Measurements from ENCODE around the gene VIPAS39.
"Not testable (repeated sequence)": the region's sequence is repeated elsewhere in the genome, so short reads cannot be mapped to it uniquely, and the experiment has no call there.

The VIPAS39 gene

DNA sequence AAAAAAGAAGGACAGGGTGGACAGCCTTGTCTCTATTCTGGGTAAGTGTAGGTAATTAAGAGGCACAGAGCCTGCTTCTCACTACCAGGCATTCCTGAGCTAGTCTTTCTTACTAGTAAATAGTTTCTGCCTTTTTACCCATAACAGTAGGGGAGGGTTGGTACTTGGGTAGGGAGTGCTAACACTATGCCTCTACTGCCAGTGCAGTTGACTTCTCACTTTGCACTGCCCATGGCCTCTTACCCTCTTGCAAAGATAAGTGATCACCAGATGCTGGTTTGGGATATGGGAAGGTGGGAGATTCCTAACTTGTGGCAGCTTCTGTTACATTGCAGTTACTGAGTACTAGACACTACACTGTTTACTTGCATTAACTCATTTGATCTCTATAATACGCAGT lies 12.1 kb upstream of the VIPAS39 start:
- DNase-seq: no peak

DNA sequence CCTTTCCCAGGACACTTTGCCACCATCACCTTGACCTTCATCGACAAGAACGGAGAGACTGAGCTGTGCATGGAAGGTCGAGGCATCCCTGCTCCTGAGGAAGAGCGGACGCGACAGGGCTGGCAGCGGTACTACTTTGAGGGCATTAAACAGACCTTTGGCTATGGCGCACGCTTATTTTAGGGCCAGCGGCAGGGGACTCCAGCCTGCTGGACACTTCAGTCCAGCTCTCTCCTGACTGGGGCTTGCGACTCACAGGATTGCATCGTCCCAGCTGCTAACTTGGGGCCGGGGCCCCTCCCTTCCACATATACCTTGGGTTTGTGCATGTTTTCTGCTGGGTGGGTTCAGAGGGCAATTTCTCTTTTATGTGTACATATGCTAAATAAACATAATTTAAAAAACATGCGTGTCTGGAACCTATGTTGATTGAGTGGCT lies 11.7 kb upstream of the VIPAS39 start:
- DNase-seq: no peak

DNA sequence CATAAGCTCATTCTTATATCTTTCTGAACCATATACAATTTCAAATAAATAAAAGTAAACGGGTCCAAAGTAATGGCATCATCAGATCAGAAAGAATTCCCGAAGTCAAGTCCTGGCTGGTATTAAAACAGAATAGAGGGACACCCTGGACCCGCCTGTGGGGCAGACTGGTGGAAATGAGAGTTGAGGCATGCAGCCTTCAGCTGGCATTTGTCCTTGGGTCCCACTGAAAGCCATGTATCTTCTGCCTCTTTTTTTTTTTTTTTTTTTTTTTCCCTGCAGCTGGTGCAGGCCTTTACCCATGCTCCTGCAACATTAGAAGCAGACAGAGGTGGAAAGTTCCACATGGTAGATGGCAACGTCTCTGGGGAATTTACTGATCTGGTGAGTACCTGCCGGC lies 10.4 kb upstream of the VIPAS39 start:
- DNase-seq: no peak

DNA sequence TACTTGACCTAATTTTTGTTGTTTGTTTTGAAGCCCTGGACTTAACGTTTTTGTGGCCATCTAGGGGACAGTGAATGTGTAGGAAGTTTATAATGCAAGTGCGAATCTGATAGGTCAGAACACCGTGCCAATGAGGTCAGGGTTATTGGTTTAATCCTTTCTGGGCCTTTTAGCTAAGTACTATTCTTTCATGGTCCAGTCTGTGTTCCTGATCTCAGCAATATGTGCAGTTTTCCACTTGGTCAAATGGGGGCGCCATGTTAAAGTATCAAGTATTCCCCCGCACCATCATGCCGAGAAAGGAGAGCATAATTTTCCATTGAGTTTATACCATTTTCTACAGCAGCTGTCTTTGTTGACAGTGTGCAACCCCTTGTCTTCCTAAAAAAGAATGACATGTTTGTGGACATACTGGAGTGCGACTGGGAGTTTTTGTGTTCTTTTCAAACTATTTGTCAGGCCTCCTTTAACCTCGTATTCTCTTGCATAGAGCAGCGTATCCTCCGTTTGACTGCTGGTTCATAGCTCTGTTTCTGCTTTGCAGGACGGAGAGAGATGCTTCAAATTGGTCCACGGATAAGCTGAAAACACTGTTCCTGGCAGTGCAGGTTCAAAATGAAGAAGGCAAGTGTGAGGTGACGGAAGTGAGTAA lies 1.8 kb upstream of the VIPAS39 start:
- DNase-seq: peak; percentile 22

DNA sequence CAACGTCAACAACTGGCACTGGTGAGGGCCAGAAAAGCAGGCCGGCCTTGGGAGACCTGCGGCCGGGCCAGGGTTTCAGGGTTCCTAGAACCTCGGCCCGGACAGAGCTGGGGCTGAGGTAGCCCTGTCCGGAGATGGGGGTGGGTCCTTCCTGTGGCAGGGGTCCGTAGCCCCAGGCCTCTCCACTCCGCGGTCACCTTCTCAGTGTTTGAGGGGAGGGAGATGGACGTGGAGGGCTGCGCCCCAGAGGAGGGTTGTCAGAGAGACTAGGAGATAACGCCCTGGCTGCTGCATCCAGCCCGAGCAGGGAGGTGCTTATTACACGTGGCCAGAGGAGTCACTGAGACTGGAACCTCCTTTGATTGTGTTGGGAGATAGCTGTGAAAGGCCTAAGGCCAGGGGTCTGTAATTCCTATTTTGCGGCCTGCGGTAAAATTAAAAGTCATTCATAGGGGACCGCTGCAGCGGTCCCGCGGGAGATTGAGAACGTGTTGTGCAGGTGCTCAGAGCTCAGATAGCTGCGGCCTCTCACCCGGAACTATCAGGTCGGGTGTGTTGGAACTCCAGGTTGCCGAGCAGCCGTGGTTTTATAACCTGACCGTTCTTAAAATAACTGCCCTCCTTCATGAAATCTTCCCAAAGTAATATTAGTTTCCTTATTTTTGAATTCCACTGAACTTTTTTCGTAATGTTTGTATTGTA lies 999 bp upstream of the VIPAS39 start:
- peak; percentile 4 for DNase-seq

DNA sequence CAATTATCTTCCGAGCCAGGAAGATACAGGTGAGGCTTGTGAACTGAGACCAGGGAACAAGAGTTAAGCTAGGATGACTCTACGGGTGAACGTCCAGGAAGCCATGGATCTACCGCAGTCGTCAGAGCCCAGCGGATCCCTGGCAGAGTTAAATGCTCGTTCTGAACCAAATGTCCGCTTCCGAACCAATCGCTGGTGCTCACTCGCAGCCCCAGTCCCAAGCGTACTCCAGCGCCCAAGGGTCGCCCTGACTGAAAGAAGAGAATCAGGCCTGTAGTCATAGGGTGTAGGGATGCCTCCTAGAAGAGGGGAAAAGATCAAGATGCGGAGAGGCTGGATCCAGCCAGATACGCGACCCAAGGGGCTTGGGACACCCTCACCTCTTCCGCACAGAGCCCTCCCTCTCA lies 283 bp downstream of the VIPAS39 start:
- DNase-seq: no peak

DNA sequence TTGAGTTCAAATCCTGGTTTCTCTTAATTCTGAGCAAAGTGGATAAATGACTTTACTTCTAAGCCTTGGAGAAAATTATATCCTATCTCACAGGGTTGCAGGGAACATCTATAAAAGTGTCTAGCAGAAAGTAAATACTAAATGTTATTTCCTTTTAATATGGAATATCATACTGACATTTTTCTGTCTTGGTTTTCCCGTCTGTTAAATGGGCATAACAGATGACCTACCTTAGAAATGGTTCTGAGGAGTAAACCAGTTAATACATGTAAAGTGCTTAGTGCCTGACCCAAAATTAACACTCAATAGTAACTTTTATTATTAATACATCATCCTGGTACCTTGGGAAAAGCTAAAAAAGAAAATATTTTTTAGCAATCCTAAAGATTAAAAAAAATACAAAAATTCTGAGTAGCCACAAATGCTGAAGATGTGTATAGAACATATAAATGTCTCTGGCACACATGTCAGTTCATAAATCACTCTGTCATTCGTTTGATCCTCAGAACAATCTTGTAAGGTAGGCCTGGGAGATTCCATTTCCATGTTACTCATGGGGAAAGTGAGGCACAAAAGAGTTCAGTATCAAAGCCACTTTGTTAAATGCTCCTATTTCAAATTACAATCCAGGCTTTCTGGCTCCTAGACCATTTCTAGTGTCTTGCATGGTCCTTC lies 1.3 kb downstream of the VIPAS39 start:
- DNase-seq: no peak

DNA sequence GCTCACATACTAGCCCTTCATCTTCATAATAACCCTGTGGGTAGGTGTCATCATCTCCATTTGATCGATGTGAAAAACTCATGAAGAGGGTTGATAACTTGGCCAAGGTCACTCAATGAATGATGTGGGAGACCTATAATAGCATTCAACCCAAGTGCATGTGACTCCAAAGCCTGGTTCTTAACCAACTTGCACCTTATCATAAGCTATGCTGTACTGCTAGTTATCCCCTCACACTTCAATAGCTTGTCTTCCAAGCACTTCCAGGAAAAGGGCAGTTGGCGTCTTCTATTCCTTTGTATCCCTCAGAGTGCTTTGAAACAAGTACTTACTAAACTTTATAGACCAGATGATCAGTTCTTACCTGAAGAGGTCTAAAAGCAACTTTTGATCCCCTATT lies 15.2 kb downstream of the VIPAS39 start:
- DNase-seq: no peak

DNA sequence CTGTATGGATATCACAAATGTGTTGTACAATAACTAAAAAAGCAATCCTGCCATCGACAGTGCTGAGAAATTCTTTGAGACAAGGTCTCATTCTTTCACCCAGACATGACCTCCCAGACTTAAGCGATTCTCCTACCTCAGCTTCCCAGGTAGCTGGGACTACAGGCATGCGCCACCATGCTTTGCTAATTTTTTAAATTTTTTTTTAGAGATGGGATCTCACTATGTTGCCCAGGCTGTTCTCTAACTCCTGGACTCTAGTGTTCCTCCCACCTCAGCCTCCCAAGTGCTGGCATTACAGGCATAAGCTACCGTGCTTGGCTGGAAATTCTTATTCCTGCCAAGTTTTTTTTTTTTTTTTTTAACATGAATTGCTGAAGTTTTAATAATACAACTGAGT lies 17.5 kb downstream of the VIPAS39 start:
- no peak for DNase-seq

DNA sequence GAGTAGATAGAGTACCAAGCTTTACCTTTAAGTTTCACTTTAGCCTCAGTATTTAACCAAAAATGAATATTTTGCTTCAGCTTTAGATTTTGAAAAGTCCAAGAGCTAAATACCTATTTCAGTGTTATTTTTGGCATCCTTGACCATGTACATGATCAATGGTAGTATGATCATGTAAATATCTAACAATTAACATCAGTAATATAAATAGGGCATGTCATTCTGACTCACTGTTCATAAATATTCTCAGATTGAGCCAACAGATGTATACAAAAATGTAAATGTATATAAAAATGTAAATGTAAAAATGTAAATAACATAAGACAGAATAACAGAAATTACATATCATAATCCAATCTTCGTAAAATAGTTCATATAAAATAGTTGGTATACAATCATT lies 18.8 kb downstream of the VIPAS39 start:
- no peak for DNase-seq

DNA sequence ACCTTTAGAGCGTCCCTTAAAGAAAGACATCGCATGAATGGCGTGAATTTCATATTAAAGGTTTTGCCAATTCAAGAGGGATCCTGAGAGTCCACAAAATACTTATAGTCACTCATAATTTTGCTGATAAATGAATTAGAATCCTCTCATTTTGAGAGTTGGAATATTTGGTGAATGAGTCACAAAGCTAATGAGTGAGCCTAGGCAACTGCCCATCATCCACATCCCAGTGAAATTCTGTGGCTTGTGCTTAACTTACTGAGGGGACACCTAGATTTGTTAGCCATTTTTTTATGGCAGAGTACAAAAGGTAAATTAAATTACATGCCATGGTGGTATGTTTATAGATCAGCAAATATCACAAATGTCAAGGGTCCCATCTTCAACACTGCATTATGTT lies 21.4 kb downstream of the VIPAS39 start:
- no peak for DNase-seq

DNA sequence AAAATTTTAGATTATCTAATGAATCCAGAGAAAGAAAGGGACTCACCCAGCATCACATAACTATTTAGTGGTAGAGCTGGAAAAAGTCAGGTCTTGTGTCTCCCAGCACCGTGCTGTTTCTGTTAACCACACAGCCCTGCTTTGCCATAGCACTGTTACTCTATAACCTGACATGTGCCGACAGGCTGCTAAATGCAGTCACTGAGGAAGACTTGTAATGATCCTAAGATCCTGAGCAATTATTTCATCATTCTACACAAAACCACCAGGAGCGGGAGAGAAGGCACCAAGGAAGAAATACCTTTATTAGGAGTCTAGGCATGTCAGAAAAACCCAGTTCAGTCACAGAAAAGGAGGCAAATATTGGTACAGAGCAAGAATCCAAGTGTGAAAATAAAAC lies 31.0 kb downstream of the VIPAS39 start:
- no peak for DNase-seq

DNA sequence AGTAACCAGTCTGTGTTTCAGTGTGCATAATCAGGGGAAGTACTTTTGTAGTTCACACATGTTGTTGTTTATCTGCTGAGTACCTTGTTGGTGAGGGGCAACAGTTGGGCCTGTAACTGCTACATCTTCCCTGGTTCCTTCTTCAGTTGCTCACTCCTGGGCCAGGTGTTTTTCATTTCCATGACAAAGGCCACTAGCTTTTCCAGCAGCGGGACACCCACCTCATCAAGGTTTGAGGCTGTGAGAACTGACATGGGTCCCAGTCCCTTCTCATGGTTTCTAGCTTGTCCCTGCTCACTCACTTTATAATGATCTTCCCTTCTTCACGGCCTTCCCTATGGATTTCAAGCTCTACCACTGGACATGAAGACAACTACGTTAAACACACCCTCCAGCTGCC lies 32.5 kb downstream of the VIPAS39 start:
- DNase-seq: no peak

DNA sequence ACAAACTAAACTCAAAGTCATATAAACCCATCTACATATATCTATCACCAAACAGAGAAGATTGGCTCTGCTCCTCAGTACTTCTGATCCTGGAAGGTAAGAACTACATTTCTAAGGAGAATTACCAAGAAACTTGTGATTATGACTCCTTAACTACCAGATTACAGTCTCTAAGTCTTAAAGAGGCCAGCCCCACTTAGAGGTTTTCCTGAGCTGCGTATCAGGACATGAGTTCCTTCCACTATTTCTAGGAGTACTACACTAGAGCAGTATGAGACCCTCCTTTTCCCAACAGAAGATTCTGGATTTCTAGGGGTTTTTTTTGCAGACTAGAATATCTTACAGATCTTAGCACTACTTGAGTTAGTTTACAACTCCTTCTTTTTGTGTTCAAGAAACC lies 34.0 kb downstream of the VIPAS39 start, which contains the start of gene NOXRED1:
TSS of gene NOXRED1 (minus strand) at position 101 of the 400 bp plus-strand sequence. CDS start 634 bp downstream, outside the sequence.
- DNase-seq: no peak

DNA sequence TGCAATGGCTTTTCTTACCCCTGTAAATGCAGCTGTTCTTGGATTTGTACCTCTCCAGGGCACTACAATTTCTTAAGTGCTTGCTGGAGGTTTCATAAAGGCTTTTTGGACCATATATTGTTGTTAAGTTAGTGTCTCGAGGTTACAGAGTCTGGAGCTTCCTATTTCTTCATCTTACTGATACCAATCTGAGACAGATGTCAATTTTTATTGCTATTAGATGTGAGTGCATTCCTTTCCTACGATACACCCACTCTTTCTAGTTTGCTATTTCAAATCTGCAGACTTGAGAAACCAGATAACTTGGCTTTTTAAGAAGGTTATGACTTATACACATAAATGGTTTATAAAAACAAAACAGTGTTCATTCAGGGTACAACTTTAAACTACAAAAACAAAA lies 36.2 kb downstream of the VIPAS39 start:
- DNase-seq: no peak

DNA sequence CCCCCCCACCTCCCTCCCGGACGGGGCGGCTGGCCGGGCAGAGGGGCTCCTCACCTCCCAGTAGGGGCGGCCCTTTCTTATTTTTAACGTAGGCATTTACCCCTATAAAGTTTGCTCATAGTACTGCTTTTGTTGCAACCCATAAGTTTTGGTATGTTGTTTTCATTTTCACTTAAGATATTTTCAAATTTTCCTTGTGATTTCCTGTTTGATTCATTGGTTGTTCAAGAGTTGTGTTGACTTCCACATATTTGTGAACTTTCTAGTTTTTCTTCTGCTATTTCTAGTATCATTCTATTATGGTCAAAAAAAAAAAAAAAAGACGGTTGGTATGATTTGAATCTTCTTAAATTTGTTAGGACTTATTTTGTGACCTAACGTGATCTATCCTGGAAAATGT lies 40.6 kb downstream of the VIPAS39 start:
- no peak for DNase-seq

DNA sequence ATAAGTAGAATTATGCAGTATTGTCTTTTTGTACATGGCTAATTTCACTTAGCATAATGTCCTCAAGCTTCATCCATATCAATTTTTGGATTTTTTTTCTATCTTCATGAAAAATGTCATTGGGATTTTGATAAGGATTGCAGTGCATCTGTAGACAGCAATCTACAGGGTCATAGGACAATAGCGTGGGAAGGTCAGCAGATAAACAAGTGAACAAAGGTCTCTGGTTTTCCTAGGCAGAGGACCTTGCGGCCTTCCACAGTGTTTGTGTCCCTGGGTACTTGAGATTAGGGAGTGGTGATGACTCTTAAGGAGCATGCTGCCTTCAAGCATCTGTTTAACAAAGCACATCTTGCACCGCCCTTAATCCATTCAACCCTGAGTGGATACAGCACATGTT lies 41.3 kb downstream of the VIPAS39 start:
- DNase-seq: not testable (repeated sequence)

DNA sequence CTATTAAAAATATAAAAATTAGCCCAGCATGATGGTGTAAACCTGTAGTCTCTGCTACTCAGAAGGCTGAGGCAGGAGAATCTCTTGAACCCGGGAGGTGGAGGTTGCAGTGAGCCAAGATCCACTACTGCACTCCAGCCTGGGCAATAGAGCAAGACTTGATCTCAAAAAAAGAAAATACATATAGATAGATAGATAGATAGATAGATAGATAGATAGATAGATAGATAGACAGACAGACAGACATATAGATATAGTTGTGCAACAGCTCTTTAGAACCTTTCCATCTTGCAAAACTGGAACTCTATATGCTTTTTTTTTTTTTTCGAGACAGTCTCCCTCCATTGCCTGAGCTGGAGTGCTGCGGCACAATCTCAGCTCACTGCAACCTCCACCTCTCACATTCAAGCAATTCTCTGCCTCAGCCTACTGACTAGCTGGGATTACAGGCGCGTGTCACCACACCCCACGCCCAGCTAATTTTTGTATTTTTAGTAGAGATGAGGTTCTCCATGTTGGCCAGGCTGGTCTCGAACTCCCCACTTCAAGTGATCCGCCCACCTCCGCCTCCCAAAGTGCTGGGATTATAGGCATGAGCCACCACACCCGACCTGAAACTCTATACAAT lies 41.9 kb downstream of the VIPAS39 start:
- DNase-seq: not testable (repeated sequence)

DNA sequence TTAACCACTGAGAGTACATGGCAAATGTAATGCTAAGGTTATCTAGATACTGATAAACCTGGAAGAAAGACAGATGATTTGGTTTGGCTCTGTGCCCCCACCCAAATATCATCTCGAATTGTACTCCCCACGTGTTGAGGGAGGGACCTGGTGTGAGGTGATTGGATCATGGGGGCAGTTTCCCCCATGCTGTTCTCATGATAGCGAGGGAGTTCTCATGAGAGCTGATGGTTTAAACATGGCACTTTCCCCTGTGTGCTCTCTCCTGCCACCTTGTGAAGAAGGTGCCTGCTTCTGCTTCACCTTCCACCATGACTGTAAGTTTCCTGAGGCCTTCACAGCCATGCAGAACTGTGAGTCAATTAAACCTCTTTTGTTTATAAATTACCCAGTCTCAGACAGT lies 48.3 kb downstream of the VIPAS39 start:
- DNase-seq: no peak

DNA sequence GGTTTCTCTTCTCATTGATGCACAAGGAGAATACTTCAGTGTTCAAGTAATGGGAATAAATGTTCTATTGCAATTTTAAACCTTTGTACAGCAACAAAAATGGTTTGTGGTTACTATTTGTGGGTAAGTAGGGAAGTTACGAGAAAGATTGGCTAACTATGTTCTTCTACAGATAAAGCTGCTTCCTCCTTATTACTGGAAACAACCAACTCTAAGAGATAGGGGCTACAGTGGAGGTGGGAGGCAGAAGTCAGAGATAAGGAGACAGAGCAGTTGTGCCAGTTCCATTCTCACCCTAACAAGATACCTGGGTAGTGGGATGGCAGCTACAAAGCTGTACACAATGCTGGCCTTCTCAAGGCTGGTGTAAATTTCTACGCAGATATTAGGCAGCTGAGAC lies 50.2 kb downstream of the VIPAS39 start:
- DNase-seq: no peak

DNA sequence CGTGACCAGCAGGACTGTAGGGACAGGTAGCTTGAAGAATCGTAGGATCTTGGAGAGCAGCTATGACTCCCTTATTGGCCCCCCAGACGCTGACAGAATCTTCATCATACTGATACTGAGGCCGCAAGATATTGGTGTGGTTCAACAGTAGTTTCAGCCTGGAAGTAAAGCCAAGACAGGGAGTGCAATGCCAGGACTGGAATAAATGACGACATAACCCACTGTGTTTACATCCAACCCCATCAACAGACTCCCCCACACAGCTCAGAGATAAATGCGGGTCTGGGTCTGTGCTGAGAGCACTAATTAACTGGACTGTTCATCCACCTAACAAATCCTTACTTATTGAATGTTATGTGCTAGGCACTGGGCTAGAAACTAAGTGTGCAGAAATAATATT lies 50.7 kb downstream of the VIPAS39 start:
- DNase-seq: no peak

DNA sequence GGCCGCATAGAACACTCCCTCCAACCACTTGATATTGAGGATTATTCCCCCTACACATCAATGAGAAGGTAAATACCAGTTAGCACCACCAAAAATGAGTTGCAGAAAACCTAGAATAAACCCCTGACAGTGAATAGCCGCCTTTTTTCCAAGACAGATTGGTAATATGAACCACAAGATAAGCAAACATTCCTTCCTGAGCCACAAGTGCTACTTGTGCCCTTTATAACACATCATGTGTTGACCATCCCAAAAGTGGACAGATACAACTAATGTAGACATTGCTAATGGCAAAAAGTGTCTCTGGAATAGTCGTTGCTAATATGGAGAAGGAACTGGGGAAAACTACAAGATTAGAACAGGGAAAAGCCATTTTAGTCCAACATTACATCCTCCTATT lies 51.3 kb downstream of the VIPAS39 start:
- no peak for DNase-seq

DNA sequence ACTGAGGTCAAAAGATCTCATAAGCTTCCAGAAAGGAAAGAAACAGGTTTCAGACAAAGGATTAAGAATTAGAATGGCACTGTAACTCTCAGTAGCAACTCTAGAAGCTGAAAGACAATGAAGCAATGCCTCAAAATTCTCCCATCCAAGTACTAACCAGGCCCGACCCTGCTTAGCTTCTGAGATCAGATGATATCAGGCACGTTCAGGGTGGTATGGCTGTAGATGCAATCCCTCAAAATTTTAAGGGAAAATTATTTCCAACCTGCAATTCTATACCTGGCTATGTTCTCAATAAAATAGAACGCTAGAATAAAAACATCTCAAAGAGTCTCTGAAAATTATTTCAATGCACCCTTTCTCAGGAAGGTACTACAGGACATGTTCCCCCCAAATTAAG lies 53.6 kb downstream of the VIPAS39 start:
- no peak for DNase-seq

DNA sequence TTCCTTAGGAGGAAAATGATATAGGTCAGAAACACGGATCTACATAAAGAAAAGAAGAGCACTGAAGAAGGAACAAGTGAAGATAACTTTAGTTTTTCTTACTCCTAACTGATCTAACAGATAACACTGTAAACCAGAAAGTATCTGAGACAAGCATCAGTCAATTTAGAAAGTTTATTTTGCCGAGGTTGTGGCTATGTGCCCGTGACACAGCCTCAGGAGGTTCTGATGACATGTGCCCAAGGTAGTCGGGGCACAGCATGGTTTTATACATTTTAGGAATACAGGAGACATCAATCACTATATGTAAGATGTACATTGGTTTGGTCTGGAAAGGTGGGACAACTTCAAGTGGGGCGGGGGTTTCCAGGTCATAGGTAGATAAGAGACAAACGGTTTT lies 57.2 kb downstream of the VIPAS39 start:
- no peak for DNase-seq

All from COR-L47 (cell line).